Measurements from ENCODE around the gene FNDC3B.

GRCh38 chr3:172151651-172152649, 112.6 kb downstream of the FNDC3B start:
- no peak for TF ChIP-seq ZBTB33 (IDR thresholded peaks at IDR 0.05)
- no peak for TF ChIP-seq CTCF (IDR thresholded peaks at IDR 0.05; ENCODE audit: low read depth, low read length, missing input control)
- no peak for TF ChIP-seq SP1 (IDR thresholded peaks at IDR 0.05)
- no peak for TF ChIP-seq ATF3 (IDR thresholded peaks at IDR 0.05)

Measured in liver (tissue), 3 donors.